ENCODE results near the gene RABGAP1L.
A peak's percentile ranks its signal among the peaks of the same experiment; 100 is the strongest.
"Not testable (repeated sequence)": the region's sequence is repeated elsewhere in the genome, so short reads cannot be mapped to it uniquely, and the experiment has no call there.

Gene RABGAP1L

DNA sequence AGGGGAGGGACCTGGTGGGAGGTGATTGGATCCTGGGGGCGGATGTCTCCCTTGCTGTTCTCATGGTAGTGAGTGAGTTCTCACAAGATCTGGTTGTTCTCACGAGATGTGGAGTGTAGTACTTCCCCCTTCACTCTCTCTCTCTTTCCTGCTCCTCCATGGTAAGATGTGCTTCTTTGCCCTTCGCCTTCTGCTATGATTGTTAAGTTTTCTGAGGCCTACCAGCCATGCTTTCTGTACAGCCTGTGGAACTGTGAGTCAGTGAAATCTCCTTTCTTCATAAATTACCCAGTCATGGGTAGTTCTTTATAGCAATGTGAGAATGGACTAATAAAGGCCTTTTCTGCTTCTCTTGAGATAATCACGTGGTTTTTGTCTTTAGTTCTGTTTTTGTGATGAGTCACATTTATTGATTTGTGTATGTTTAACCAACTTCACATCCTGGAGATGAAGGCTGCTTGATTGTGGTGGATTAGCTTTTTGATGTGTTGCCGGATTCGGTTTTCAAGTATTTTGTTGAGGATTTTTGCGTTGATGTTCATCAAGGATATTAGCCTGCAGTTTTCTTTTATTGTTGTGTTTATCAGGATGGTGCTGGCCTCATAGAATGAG, 45.5 kb downstream of the RABGAP1L start:
- DNase-seq = peak; percentile 20

DNA sequence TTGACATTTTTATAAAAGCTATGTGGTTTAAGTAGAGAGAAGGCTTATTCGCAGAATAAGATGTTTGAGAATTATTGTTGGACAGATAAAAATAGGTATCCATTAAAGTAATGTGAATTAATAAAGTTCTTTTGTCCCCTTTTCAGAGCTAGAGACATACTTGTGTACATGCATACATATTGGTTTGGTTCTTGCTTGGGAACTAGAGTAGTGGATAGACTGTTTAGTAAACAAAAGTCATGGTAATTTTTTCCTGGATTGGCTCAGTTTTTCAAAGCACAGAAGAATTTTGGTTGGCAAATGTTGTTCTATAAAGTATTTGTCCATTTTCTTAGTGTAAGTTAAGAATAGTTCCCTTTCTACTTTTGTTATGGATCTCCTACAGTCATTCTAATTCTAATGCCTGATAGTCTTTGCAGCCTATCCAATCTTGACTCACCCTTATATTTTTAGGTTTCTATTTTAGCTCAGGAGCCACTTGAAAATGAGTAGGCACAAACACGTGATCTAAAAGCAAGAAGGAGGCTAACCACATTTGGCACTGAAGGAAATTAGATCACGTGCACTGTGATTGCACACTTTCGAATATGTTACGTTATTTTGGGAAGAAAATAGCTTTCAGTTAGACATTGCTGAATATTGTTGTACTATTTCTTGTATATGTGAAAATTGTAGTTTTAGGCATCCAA, 47.0 kb downstream of the RABGAP1L start:
- no peak for DNase-seq

- no peak for DNase-seq
Observed at GRCh38 chr1:174209347-174210187, 50.2 kb downstream of the RABGAP1L start.

DNA sequence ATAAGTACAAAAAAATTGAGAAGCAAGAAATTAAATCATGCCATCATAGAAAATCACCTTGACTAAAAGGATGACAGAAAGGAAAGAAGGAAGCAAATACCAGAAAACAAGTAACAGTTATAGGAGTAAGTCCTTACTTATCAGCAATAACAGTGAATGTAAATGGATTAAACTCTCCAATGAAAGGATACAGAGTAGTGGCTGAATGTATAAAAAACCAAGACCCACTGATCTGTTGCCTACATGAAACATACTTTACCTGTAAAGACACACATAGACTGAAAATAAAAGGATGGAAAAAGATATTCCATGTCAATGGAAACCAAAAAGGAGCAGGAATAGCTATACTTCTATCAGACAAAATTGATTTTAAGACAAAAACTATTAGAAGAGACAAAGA, 52.2 kb downstream of the RABGAP1L start:
- no peak for DNase-seq

DNA sequence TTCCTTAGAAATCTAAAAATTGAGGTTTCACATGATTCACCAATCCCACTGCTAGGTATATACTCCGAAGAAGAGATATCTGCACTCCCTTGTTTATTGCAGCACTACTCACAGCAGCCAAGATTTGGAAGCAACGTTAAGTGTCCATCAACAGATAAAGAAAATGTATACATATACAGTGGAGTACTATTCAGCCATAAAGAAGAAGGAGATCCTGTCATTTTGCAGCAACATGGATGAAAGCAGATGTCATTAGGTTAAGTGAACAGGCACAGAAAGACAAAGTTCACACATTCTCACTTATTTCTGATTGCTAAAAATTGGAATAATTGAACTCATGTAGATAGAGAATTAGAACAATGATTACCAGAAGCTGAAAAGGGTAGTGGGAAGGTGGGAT, 56.4 kb downstream of the RABGAP1L start:
- DNase-seq = no peak

DNA sequence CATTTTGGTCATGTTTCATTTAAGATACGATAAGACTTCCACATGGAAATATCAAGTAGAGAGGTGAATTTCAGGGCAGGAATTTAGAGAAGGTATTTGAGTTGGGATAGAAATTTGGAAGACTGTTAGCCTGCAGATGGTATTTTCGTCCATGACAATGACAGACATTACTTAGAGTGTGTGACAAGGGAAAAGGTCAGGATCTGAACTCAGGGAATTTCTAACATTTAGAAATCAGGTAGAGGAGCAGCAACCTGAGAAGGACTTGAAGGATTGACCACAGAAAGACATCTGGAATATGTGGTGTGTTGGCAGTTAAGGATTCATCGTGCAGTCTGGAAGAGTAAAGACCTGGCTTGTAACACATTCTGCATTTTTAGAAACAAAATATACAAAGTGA, 57.9 kb downstream of the RABGAP1L start:
- DNase-seq = no peak

DNA sequence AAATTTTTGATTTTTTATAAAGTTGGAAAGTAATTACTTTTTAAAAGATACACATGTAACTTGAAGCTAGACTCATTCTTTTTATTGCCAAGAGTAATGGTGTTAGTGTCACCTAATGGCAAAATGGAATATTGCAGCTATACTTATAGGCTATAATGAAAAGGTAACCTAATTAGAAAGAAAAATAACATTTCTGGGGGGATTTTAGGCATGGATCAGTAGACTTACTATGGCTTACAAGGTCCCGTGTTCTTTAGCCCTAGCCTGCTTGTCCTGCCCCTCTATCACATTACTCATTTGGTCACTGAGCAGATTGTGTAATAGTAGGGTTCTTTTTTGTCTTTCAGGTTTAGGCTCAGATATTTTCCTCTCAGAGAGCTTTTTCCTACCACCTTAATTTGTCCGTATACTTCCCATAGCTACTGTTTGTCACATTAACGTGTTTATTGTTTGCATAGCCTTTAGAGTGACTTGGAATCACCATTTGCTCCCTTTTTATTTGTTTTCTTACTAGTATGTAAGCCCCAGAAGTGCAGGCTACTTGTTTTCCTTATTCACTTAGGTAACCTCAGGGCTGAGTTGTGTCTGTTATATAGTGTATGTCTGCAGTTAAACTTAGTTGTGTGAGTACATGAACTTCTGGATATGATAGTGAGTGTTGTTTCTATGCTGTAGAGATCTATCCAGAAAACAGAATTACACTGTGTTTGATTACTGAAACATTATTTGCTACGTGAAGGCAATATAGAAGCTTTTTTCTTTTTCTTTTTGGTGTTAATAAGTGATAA, 58.7 kb downstream of the RABGAP1L start:
- DNase-seq = peak; percentile 72

- no peak for DNase-seq
Observed at GRCh38 chr1:174218983-174219382, 59.7 kb downstream of the RABGAP1L start.

DNA sequence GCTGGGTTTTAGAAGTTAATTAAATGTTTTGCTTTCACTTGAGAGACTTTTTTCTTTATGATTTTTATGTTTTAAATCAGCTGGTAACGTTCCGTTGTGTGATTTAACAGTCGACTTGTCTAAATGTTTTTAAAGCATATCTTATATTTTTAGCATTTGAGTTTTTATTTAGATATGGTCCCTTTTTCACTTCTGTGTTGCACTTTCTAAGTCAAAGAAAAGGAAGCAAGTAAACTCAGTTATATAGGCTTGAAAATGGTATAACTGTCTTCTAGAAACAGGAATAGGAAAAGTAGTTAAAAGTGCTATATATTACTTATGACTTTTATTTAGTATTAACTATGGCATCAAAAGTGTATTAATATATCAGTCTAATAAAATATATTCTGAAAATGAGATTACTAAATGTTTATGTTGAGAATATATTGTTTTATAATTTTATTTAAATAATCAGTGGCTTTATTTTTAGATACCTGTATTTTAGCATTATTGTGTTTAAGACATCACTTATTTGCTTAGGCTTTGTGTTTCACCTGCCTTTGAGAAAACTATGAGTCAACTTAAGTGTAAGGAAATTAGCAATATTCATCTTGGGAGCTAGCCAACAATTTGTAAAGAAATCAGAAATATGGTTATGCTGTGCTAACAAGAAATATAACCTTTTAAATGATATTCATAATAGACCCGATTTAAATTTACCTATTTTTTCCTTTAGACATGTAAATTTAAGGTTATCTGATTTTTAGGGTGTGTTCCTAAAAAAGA, 60.5 kb downstream of the RABGAP1L start:
- DNase-seq = no peak

DNA sequence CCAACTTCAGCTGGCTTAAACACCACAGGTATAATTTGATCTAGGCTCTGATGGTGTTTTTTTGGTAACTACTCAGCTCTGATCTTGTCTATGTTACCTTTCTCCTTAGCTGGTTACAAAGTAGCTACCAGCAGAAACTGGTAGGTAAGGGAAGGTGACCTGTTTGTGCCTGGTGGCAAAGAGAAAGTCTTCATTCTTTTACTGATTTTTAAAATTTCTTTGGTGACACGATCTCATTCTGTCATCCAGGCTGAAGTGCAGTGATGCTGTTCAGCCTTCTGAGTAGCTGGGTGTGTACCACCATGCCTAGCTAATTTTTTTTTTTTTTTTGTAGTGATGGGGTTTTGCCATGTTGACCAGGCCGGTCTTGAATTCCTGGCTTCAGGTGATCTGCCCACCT, 62.4 kb downstream of the RABGAP1L start:
- DNase-seq = no peak

GRCh38 chr1:174222166-174222949, 63.0 kb downstream of the RABGAP1L start:
- DNase-seq = no peak

DNA sequence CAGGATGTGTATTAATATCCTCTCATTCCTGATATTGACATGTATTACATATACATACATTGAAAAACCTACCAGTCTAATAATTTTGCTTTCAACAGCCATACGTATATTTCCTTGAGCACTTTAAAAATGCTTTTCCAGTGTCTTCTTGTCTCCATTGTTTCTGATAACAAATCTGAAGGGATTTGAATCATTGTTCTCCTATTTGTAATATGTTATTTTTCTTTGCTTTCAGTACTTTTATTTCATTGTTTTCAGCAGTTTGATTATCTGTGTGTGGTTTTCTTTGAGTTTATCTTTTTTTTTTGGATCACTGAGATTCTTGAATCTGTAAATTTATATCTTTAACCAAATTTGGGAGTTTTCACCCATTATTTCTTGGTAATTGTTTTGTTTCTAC, 65.3 kb downstream of the RABGAP1L start:
- no peak for DNase-seq

- DNase-seq = no peak
Observed at GRCh38 chr1:174225499-174226204, 66.3 kb downstream of the RABGAP1L start.

DNA sequence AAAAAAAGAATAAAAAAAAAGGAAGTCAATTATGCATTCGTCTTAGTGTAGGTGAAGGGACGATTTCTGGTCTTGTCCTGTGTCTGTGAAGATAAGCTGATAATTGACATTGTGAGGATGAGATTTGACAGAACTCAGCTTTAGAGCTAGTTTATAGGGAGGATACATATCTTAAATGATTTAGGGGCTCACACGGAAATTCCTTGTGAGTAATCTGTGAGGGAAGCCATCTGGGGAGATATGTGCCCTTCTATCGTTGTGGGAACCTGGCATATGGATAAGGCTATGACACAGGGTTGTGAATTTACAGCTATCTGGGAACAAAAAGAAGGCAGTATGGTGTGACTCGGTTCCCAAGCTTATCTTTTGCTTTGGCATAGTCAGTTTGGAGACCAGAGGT, 71.1 kb downstream of the RABGAP1L start:
- peak; percentile 74 for DNase-seq

DNA sequence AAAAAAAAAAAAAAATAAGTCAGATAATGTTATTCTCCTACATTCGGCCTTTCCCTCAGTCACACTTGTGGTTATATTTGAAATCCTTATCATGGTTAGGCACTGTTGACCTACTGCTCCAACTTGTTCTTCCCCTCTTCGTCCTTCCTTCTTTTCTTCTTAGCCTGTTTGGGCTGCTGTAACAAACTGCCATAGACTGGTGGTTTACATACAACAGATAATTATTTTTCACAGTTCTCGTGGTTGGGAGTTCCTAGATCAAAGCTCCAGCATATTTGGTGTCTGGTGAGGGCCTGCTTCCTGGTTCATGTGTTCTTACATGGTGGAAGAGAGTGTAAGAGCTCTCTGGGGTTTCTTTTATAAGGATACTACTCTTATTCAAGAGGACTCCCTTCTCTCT, 73.4 kb downstream of the RABGAP1L start:
- DNase-seq = peak; percentile 80

DNA sequence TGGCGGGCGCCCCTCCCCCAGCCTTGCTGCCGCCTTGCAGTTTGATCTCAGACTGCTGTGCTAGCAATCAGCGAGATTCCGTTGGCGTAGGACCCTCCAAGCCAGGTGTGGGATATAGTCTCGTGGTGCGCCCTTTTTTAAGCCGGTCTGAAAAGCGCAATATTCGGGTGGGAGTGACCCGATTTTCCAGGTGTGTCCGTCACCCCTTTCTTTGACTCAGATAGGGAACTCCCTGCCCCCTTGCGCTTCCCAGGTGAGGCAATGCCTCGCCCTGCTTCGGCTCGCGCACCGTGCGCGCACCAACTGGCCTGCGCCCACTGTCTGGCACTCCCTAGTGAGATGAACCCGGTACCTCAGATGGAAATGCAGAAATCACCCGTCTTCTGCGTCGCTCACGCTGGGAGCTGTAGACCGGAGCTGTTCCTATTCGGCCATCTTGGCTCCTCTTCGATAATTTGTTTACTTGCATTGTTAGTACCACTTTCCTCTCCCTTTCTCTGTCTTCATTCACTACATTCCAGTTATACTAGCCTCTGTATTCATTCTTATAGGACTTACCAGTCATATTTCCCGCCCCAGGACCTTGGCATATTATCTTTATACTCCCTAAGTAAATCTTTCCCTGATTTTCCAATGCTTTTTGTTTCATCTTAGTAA, 79.7 kb downstream of the RABGAP1L start:
- not testable (repeated sequence) for DNase-seq

GRCh38 chr1:174239541-174239940, 80.2 kb downstream of the RABGAP1L start:
- no peak for DNase-seq

DNA sequence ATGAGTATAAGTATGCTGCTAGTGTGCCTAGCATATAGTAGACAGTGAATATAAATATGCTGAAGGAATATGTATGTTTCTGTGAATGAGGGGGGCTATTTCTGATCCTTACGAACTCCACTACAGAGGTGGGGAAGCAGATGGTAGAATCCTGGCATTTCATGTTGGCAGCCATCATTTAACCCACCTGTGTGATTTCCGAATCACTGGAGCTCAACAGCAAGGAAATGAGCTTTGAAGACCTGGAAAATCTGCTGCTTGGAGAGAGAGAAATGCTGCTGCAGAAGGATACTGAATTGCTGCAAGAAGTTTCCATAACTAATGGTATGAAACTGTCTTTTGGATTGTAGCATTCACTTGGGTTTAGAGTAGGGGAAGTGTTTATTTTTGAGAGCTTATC, 83.5 kb downstream of the RABGAP1L start:
- DNase-seq = no peak

DNA sequence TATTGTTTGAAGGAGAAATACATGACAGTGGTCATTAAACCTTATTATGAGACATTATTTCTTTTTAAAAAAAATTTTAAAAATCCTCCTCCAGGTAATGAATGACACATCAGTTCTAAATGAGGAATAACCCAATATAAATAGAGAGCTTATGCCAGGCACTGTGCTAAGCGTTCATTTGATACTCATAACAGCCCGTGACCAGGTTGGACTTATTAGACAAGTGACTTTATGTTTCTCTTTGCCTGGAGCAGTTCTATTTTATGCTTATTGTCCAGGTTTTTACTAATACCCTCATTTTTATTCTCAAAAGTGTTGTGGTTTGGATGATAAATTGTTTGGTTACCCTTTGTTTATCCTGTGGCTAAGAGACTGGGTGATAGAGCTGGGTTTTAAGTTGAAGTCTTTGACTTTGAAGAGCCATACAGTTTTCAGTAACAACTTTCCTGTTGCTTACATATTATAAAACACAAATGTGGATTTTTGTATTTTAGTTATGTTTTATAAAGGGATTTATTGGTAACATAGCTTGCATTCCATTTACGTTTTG, 84.2 kb downstream of the RABGAP1L start:
- DNase-seq = no peak

DNA sequence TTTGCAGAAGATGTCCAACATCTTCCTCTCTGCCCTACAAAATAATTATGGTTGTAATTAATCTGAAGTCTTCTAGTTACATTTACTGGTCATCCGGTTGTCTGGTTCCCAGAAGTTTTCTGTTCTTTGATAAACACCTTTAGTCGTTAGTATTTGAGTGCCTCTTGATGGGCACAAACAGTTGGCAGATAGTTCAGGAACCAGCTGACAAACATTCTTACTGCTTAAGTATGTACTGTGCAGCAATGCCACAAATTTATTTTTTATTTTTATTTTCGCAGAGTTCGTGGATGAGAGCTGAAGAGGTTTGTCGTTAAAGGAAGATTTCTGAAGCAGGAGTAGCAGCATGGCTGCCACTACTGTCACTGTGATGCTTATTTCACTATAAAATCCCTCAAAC, 84.7 kb downstream of the RABGAP1L start:
- no peak for DNase-seq

Data from hematopoietic multipotent progenitor cell treated with erythropoietin and hydrocortisone succinate and interleukin-3 and kit ligand, for 8 days (in vitro differentiated cells).